K562 treated with DMSO at 1 percent for 24 hours (cell line): Measurements from ENCODE around the gene ROBO3. TPM values are rescaled to one million over a fixed set of nuclear protein-coding genes. Genes with fewer than 3 reads are reported as not detected.

ENCODE experiments used
- total RNA-seq: library from RNA; unstranded; fragments of 300-600 nt; gene quantifications from 2 replicates; pipeline ENCODE4 v1.2.3, GENCODE V29; 2022; ENCODE audit warnings: low read depth; ENCODE audit not compliant: insufficient read depth

ROBO3 gene, protein sequence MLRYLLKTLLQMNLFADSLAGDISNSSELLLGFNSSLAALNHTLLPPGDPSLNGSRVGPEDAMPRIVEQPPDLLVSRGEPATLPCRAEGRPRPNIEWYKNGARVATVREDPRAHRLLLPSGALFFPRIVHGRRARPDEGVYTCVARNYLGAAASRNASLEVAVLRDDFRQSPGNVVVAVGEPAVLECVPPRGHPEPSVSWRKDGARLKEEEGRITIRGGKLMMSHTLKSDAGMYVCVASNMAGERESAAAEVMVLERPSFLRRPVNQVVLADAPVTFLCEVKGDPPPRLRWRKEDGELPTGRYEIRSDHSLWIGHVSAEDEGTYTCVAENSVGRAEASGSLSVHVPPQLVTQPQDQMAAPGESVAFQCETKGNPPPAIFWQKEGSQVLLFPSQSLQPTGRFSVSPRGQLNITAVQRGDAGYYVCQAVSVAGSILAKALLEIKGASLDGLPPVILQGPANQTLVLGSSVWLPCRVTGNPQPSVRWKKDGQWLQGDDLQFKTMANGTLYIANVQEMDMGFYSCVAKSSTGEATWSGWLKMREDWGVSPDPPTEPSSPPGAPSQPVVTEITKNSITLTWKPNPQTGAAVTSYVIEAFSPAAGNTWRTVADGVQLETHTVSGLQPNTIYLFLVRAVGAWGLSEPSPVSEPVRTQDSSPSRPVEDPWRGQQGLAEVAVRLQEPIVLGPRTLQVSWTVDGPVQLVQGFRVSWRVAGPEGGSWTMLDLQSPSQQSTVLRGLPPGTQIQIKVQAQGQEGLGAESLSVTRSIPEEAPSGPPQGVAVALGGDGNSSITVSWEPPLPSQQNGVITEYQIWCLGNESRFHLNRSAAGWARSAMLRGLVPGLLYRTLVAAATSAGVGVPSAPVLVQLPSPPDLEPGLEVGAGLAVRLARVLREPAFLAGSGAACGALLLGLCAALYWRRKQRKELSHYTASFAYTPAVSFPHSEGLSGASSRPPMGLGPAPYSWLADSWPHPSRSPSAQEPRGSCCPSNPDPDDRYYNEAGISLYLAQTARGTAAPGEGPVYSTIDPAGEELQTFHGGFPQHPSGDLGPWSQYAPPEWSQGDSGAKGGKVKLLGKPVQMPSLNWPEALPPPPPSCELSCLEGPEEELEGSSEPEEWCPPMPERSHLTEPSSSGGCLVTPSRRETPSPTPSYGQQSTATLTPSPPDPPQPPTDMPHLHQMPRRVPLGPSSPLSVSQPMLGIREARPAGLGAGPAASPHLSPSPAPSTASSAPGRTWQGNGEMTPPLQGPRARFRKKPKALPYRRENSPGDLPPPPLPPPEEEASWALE (N-terminal part only)
- total RNA-seq: 1.3 and 2.5 TPM in 2 replicates

GRCh38 chr11:124865181-124865901 is at the start of gene ROBO3:
ROBO3 (plus strand) TSS chr11:124865432; CDS start chr11:124865578, 146 bp downstream.

DNA sequence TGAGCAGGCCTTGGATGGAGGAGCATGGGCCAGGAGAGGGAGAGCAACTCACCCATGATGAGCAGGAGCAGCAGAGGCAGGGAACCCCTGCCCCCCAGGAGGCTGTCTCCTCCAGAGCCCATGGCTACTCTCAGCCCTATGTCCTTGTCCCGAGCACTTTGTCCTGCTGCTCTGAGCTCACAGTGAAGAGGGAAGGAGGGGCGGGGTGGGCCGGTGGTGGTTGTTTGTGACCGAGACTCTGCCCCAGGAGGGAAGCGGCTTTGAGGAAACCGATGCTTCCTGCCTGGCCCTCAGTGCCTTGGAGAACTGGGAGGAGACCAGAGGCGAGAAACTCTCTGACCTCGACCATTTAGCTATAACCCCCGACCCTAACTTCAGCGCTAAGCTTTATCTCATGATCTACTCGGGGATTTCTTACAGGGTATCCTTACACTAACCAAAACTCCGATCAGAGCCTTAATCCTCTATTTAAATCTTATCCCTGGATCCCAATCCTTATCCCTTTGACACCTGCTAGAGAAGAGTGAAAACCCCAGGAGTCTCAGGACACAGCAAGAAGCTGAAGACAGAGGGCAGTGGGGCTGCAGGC is 32.5 kb downstream of the ROBO3 start, which contains the start of gene ROBO4:
TSS of gene ROBO4 (minus strand) at position 192 of the 589 bp plus-strand sequence. CDS start at position 122, 70 bp downstream.

GRCh38 chr11:124918950-124919349 is 53.7 kb downstream of the ROBO3 start, which contains the start of gene HEPN1:
HEPN1 (plus strand) TSS chr11:124919250.

Other genes starting within 250 kb of the ROBO3 start
- gene TBRG1, start 242.6 kb upstream of the ROBO3 start, total RNA-seq: 22.8 and 27.7 TPM in 2 replicates
- 3.6 and 3.9 TPM in 2 replicates for gene SIAE, start 191.7 kb upstream of the ROBO3 start, total RNA-seq
- 7.9 and 12.9 TPM in 2 replicates for gene SPA17, start 191.5 kb upstream of the ROBO3 start, total RNA-seq
- 17.7 and 18.4 TPM in 2 replicates for gene NRGN, start 125.5 kb upstream of the ROBO3 start, total RNA-seq
- not detected in 2 replicates for gene VSIG2, start 113.2 kb upstream of the ROBO3 start, total RNA-seq
- gene ESAM, start 103.1 kb upstream of the ROBO3 start, total RNA-seq: 0.71 and 1.1 TPM in 2 replicates
- 3.2 and 4.7 TPM in 2 replicates for gene MSANTD2, start 65.0 kb upstream of the ROBO3 start, total RNA-seq
- not detected in 2 replicates for gene ROBO4, start 32.4 kb downstream of the ROBO3 start, total RNA-seq
- gene HEPN1, start 53.8 kb downstream of the ROBO3 start, total RNA-seq: not detected in 2 replicates
- not detected in 2 replicates for gene HEPACAM, start 70.6 kb downstream of the ROBO3 start, total RNA-seq
- gene CCDC15, start 88.8 kb downstream of the ROBO3 start, total RNA-seq: 2.4 and 4.6 TPM in 2 replicates
- 1.8 and 2.0 TPM in 2 replicates for gene SLC37A2, start 197.9 kb downstream of the ROBO3 start, total RNA-seq
- gene TMEM218, start 246.2 kb downstream of the ROBO3 start, total RNA-seq: 14.0 and 16.0 TPM in 2 replicates